CD14-positive monocyte (primary cell): ENCODE results near the gene DVL2. TPM values are rescaled to one million over a fixed set of nuclear protein-coding genes. Genes with fewer than 3 reads are reported as not detected.
A peak's percentile ranks its signal among the peaks of the same experiment; 100 is the strongest.

Experiments
- DNase-seq, 3 donors: peaks; one replicate each; pipeline ENCODE4 v3.0.0-alpha.2; 2011 to 2022
- H2AFZ ChIP-seq: 2 replicates; pipeline ENCODE4 v1.6.0; 2012; ENCODE audit warnings: mild to moderate bottlenecking, low read depth, low read length, inconsistent platforms; ENCODE audit not compliant: insufficient read depth, poor library complexity, severe bottlenecking
- H3K27ac ChIP-seq, 2 donors: 1 replicate in 1 of 2; 2 replicates in 1 of 2; pipeline ENCODE4 v1.5.1; 2012 to 2013; ENCODE audit warnings: low read length in 2 of 2, control low read depth in 1 of 2, inconsistent platforms in 1 of 2, low read depth in 1 of 2, mild to moderate bottlenecking in 1 of 2
- H3K27me3 ChIP-seq, 2 donors: one replicate each; pipeline versions ENCODE4 v1.6.0 to v1.6.1; 2011 to 2013; ENCODE audit warnings: low read length in 2 of 2; ENCODE audit not compliant: control insufficient read depth in 2 of 2, insufficient read depth in 2 of 2
- H3K36me3 ChIP-seq, 2 donors: replicated peaks in 1 of 2; 1 replicate in 1 of 2; 2 replicates in 1 of 2; pipeline versions ENCODE4 v1.5.1 to v1.6.1; 2012 to 2013; ENCODE audit warnings: low read length in 2 of 2, control low read depth in 1 of 2, inconsistent platforms in 1 of 2, mild to moderate bottlenecking in 1 of 2; ENCODE audit not compliant: insufficient read depth in 2 of 2, control insufficient read depth in 1 of 2
- H3K4me1 ChIP-seq, 2 donors: 1 replicate in 1 of 2; 2 replicates in 1 of 2; pipeline versions ENCODE4 v1.5.1 to v1.6.1; 2012 to 2013; ENCODE audit warnings: low read length in 2 of 2, control low read depth in 1 of 2, inconsistent platforms in 1 of 2, mild to moderate bottlenecking in 1 of 2, moderate library complexity in 1 of 2; ENCODE audit not compliant: insufficient read depth in 2 of 2, control insufficient read depth in 1 of 2
- H3K4me2 ChIP-seq: replicated peaks from 2 replicates; pipeline ENCODE3; 2012; ENCODE audit warnings: low read length, moderate library complexity, mild to moderate bottlenecking; ENCODE audit not compliant: poor library complexity, severe bottlenecking; ENCODE audit errors: extremely low read depth
- H3K4me3 ChIP-seq, 3 experiments: fragments of 200-600 bp in 1 of 3; sonication (generic) in 1 of 3; replicated peaks in 1 of 3; 1 replicate in 2 of 3; 2 replicates in 1 of 3; pipeline ENCODE4 v1.5.1; 2011 to 2013; ENCODE audit warnings: low read length in 3 of 3, mild to moderate bottlenecking in 3 of 3, control low read depth in 2 of 3, low read depth in 2 of 3, inconsistent platforms in 1 of 3, moderate library complexity in 1 of 3
- H3K79me2 ChIP-seq: 2 replicates; pipeline ENCODE4 v1.6.0; 2012; ENCODE audit warnings: mild to moderate bottlenecking, control low read depth, inconsistent platforms, low read length, moderate library complexity; ENCODE audit not compliant: insufficient read depth
- H3K9ac ChIP-seq: 2 replicates; pipeline ENCODE4 v1.6.0; 2017; ENCODE audit warnings: low read length, mild to moderate bottlenecking; ENCODE audit not compliant: insufficient read depth, poor library complexity, severe bottlenecking
- H3K9me3 ChIP-seq, 2 donors: replicated peaks in 1 of 2; 1 replicate in 1 of 2; 2 replicates in 1 of 2; pipeline versions ENCODE4 v1.5.1 to v1.6.1; 2012 to 2013; ENCODE audit warnings: low read length in 2 of 2, control low read depth in 1 of 2; ENCODE audit not compliant: control insufficient read depth in 1 of 2, insufficient read depth in 1 of 2
- H4K20me1 ChIP-seq: 2 replicates; pipeline ENCODE4 v1.6.0; 2012; ENCODE audit warnings: mild to moderate bottlenecking, low read length, control low read depth, moderate library complexity; ENCODE audit not compliant: insufficient read depth
- H3K27ac Mint-ChIP-seq, 7 donors: one replicate each; pipeline ENCODE4 v1.8.0; 2020; ENCODE audit warnings: mild to moderate bottlenecking in 7 of 7, mixed read lengths in 7 of 7, moderate library complexity in 6 of 7, inconsistent platforms in 2 of 7
- H3K27me3 Mint-ChIP-seq, 3 donors: one replicate each; pipeline ENCODE4 v1.8.0; 2021 to 2022; ENCODE audit warnings: low read depth in 3 of 3, mild to moderate bottlenecking in 3 of 3, mixed read lengths in 3 of 3, moderate library complexity in 3 of 3, inconsistent platforms in 1 of 3
- H3K36me3 Mint-ChIP-seq, 2 donors: one replicate each; pipeline ENCODE4 v1.8.0; 2020; ENCODE audit warnings: mixed read lengths in 2 of 2, inconsistent platforms in 1 of 2, mild to moderate bottlenecking in 1 of 2
- H3K4me1 Mint-ChIP-seq: one replicate; pipeline ENCODE4 v1.8.0; 2020; ENCODE audit warnings: mild to moderate bottlenecking, mixed read lengths
- H3K4me3 Mint-ChIP-seq, 2 donors: one replicate each; pipeline ENCODE4 v1.8.0; 2020; ENCODE audit warnings: mild to moderate bottlenecking in 2 of 2, mixed read lengths in 2 of 2, moderate library complexity in 1 of 2
- H3K9me3 Mint-ChIP-seq, 7 donors: one replicate each; pipeline ENCODE4 v1.8.0; 2020 to 2022; ENCODE audit warnings: mixed read lengths in 7 of 7, mild to moderate bottlenecking in 6 of 7, moderate library complexity in 6 of 7, inconsistent platforms in 2 of 7
- CTCF ChIP-seq: fragments of 200-600 bp; IDR thresholded peaks from one replicate; pipeline ENCODE4 v1.8.0; 2022; ENCODE audit warnings: antibody characterized with exemption, mild to moderate bottlenecking
- WGBS: methylation state at CpG from one replicate; pipeline ENCODE4 v1.1.5; 2013; ENCODE audit warnings: missing lambda C conversion rate; ENCODE audit not compliant: insufficient coverage; 5-methylcytosine and 5-hydroxymethylcytosine counted together
- intact Hi-C, 2 donors: fragments of 100-400 bp; cut with micrococcal nuclease; formaldehyde crosslinking; loops; one replicate each; pipeline versions ENCODE4 v1.15.0 to v1.15.1; 2023
- polyA plus RNA-seq, 3 donors: library from polyadenylated mRNA; depleted of rRNA in 1 of 3; unstranded in 2 of 3; stranded (reverse) in 1 of 3; fragments of 300-500 nt in 2 of 3; fragments of >200 nt in 1 of 3; fragmentation: Illumina TruSeq in 2 of 3; gene quantifications; 1 replicate in 2 of 3; 2 replicates in 1 of 3; pipeline ENCODE4 v1.2.3, GENCODE V29; 2012 to 2021

Gene DVL2
- polyA plus RNA-seq, 3 donors: 6.7 to 7.8 (median 7.0) TPM

GRCh38 chr17:7281074-7281952, 47.0 kb upstream of the DVL2 start, which contains the start of gene SLC2A4:
SLC2A4 (plus strand) TSS chr17:7281718; CDS start chr17:7281935, 217 bp downstream.
- Histone ChIP-seq H3K9me3 (no peaks in the 10 kb centered on the region), H3K4me2 (peak within 1 kb of the TSS; percentile 78), H3K4me1 (peaks cover 27 to 28% of the 10 kb centered on the region in 2 donors), H3K36me3 (no peaks in the 10 kb centered on the region), H2AFZ (peak within 1 kb of the TSS; percentile 46), H3K4me3 (peak within 1 kb of the TSS in 2 of 3 experiments; percentile 28 to 72), H3K79me2 (no peaks in the 10 kb centered on the region), H3K27me3 (peaks cover 13 to 47% of the 10 kb centered on the region in 2 donors), H3K27ac (no peak within 1 kb of the TSS), H3K9ac (no peak within 1 kb of the TSS), H4K20me1 (no peaks in the 10 kb centered on the region)
- peaks cover 0 to 15% (median 2%) of the 10 kb centered on the region in 7 donors for H3K9me3 Mint-ChIP-seq
- peak within 1 kb of the TSS in 6 of 7 donors; percentile 28 to 82 (median 54) for H3K27ac Mint-ChIP-seq
- H3K36me3 Mint-ChIP-seq: peaks cover 0 to 5% of the 10 kb centered on the region in 2 donors
- intact Hi-C loops: loop anchor here in 1 of 2 donors (5.0 kb wide), 1 partner anchor 61 kb away; no protein-coding TSS in a partner anchor
- DNase-seq: peak; percentile 85 to 90 (median 86)
- H3K4me1 Mint-ChIP-seq: peaks cover 30% of the 10 kb centered on the region
- peaks cover 47 to 70% (median 48%) of the 10 kb centered on the region in 3 donors for H3K27me3 Mint-ChIP-seq
- TF ChIP-seq CTCF: no peak
- peak within 1 kb of the TSS; percentile 74 to 88 for H3K4me3 Mint-ChIP-seq
- under 1% methylated on average over 57 of the region's 71 CpGs for WGBS

GRCh38 chr17:7280519-7281073, 46.3 kb upstream of the DVL2 start:
- peak overlapping the region; percentile 74 to 88 for H3K4me3 Mint-ChIP-seq
- Histone ChIP-seq H3K9ac (no peak overlapping the region), H3K4me3 (peak overlapping the region in 2 of 3 experiments; percentile 28 to 72), H2AFZ (peak overlapping the region; percentile 46), H4K20me1 (no peaks in the 10 kb centered on the region), H3K9me3 (no peaks in the 10 kb centered on the region), H3K4me2 (peak overlapping the region; percentile 78), H3K27me3 (peaks cover 13 to 45% of the 10 kb centered on the region in 2 donors), H3K27ac (no peak overlapping the region), H3K79me2 (no peaks in the 10 kb centered on the region), H3K36me3 (no peaks in the 10 kb centered on the region), H3K4me1 (peaks cover 27 to 28% of the 10 kb centered on the region in 2 donors)
- H3K9me3 Mint-ChIP-seq: peaks cover 0 to 15% (median 2%) of the 10 kb centered on the region in 7 donors
- H3K36me3 Mint-ChIP-seq: peaks cover 0 to 5% of the 10 kb centered on the region in 2 donors
- H3K4me1 Mint-ChIP-seq: peaks cover 30% of the 10 kb centered on the region
- H3K27me3 Mint-ChIP-seq: peaks cover 44 to 65% (median 45%) of the 10 kb centered on the region in 3 donors
- peak; percentile 87 for TF ChIP-seq CTCF
- 1% methylated on average over 29 of the region's 29 CpGs for WGBS
- peak; percentile 55 to 74 (median 70) for DNase-seq
- H3K27ac Mint-ChIP-seq: peak overlapping the region in 5 of 7 donors; percentile 28 to 82 (median 53)
- intact Hi-C loops: loop anchor here in 1 of 2 donors (1.0 to 5.0 kb wide), 2 partner anchors 16 to 62 kb away; no protein-coding TSS in a partner anchor
